SU-DHL-6 (cell line): ENCODE measurements around the gene SAMD14.

Experiments used
- H2AFZ ChIP-seq: fragments of 200-600 bp; sonication (generic); 2 replicates; pipeline ENCODE4 v1.6.1; 2014; ENCODE audit warnings: low read depth, mild to moderate bottlenecking, moderate library complexity, mixed read lengths, antibody characterized with exemption, low read length; ENCODE audit not compliant: severe bottlenecking
- H3F3A ChIP-seq: fragments of 200-600 bp; shearing (Covaris generic); 2 replicates; pipeline ENCODE4 v1.6.0; 2016; ENCODE audit warnings: antibody characterized with exemption, mild to moderate bottlenecking; ENCODE audit not compliant: insufficient read depth
- H3K27ac ChIP-seq: fragments of 200-600 bp; sonication (generic); 2 replicates; pipeline ENCODE4 v1.5.1; 2016; ENCODE audit warnings: low read depth, mild to moderate bottlenecking, low read length, moderate library complexity, mixed read lengths
- H3K27me3 ChIP-seq: fragments of 200-600 bp; sonication (generic), shearing (Covaris generic); 2 replicates; pipeline ENCODE4 v1.6.0; 2014; ENCODE audit warnings: mild to moderate bottlenecking, low read length
- H3K36me3 ChIP-seq: fragments of 200-600 bp; sonication (generic); 2 replicates; pipeline ENCODE4 v1.6.1; 2014; ENCODE audit warnings: mild to moderate bottlenecking, low read length, mixed read lengths
- H3K4me2 ChIP-seq: fragments of 300-600, 200-600 bp; shearing (Covaris generic), sonication (generic); 2 replicates; pipeline ENCODE4 v1.6.0; 2014; ENCODE audit warnings: low read length, low read depth, mild to moderate bottlenecking; ENCODE audit not compliant: poor library complexity, severe bottlenecking
- H3K4me3 ChIP-seq: fragments of 200-600 bp; sonication (generic); 2 replicates; pipeline ENCODE4 v1.5.1; 2014; ENCODE audit warnings: antibody characterized with exemption, low read length, mild to moderate bottlenecking, mixed read lengths; ENCODE audit not compliant: insufficient read depth, poor library complexity, severe bottlenecking
- H3K79me2 ChIP-seq: fragments of 200-600 bp; sonication (generic); 2 replicates; pipeline ENCODE4 v1.6.1; 2014; ENCODE audit warnings: mild to moderate bottlenecking, low read length, moderate library complexity; ENCODE audit not compliant: insufficient read depth
- H3K9ac ChIP-seq: fragments of 200-600 bp; sonication (generic); 2 replicates; pipeline ENCODE4 v1.7.0; 2014; ENCODE audit warnings: mild to moderate bottlenecking, low read length
- H3K9me2 ChIP-seq: fragments of 200-600 bp; sonication (generic); replicated peaks from 2 replicates; pipeline ENCODE4 v1.6.1; 2014; ENCODE audit warnings: low read length; ENCODE audit not compliant: insufficient read depth
- H3K9me3 ChIP-seq: fragments of 200-600 bp; sonication (generic); 2 replicates; pipeline ENCODE4 v1.6.1; 2014; ENCODE audit warnings: low read length, mixed read lengths; ENCODE audit not compliant: insufficient read depth
- H4K20me1 ChIP-seq: fragments of 200-600 bp; sonication (generic); 2 replicates; pipeline ENCODE4 v1.6.1; 2014; ENCODE audit warnings: low read depth, mild to moderate bottlenecking, antibody characterized with exemption, low read length, moderate library complexity, mixed read lengths
- EZH2phosphoT487 ChIP-seq: fragments of 200-600 bp; sonication (generic), shearing (Covaris generic); conservative IDR thresholded peaks from 2 replicates; pipeline ENCODE4 v1.6.1; 2018; ENCODE audit warnings: mild to moderate bottlenecking, antibody characterized with exemption, low read length, moderate library complexity, mixed read lengths
- TF ChIP-seq, protein P1 (sequence below): fragments of 200-600 bp; sonication (generic); IDR thresholded peaks from one replicate; pipeline ENCODE4 v1.5.1; 2017; ENCODE audit warnings: antibody characterized with exemption, mild to moderate bottlenecking, low read length, moderate library complexity; ENCODE audit not compliant: insufficient read depth, poor library complexity, severe bottlenecking

Gene SAMD14

DNA sequence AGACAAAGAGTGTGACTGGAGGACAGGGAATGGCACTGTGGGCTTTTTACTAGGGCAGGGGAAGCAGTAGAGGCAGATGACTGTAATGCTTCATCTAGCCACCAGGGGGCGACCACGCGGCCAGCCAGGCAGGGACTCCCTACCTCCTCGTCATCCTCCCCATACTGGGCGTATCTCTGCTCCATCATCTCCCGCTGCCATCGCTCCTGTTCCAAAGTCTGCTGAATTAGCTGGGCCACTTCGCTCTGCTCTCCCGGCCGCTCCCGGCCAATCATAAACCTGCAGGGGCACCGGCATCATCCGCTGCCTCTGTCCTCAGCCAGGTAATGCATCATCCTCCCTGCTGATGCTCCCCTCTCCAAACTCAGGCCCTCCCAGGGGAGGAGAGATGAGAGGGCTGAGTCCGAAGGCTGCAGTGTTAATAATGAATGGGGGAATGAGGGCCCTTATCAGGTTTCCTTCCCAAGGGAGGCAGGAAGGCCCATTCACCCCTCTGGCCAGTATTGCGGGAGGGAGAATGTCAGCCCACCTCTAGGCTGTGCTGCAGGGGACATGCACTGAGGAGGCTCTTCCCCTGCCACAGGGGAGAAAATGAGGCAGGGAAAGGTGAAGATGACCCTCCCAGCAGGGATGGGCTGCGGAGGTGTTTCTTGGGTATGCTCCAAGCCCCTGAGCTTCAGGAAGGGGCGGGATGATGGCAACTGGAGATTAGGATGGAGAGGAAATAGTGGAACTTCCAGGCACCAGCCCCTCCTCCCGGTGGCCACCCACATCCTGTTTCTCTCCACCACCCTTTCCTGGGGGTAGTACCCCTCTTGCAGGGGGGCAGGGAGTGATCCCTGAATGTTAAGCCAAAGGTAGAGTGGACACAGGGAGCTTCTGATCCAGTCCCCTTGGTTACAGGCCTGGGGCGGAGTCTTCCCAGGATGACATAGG, 10.3 kb upstream of the SAMD14 start:
- H3K4me3 ChIP-seq, result no peak overlapping the region
- H3K27me3 ChIP-seq, result no peaks in the 10 kb centered on the region
- no peaks in the 10 kb centered on the region for H3K9me2 ChIP-seq
- TF ChIP-seq EZH2phosphoT487, result no peak
- TF ChIP-seq, protein P1, sequence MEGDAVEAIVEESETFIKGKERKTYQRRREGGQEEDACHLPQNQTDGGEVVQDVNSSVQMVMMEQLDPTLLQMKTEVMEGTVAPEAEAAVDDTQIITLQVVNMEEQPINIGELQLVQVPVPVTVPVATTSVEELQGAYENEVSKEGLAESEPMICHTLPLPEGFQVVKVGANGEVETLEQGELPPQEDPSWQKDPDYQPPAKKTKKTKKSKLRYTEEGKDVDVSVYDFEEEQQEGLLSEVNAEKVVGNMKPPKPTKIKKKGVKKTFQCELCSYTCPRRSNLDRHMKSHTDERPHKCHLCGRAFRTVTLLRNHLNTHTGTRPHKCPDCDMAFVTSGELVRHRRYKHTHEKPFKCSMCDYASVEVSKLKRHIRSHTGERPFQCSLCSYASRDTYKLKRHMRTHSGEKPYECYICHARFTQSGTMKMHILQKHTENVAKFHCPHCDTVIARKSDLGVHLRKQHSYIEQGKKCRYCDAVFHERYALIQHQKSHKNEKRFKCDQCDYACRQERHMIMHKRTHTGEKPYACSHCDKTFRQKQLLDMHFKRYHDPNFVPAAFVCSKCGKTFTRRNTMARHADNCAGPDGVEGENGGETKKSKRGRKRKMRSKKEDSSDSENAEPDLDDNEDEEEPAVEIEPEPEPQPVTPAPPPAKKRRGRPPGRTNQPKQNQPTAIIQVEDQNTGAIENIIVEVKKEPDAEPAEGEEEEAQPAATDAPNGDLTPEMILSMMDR, result peak; percentile 78
- H3F3A ChIP-seq, result no peaks in the 10 kb centered on the region
- H2AFZ ChIP-seq, result no peak overlapping the region
- H3K27ac ChIP-seq, result no peak overlapping the region
- peaks cover 15% of the 10 kb centered on the region for H3K36me3 ChIP-seq
- no peak overlapping the region for H3K4me2 ChIP-seq
- no peaks in the 10 kb centered on the region for H3K9me3 ChIP-seq
- no peaks in the 10 kb centered on the region for H3K79me2 ChIP-seq
- H3K9ac ChIP-seq, result no peak overlapping the region
- H4K20me1 ChIP-seq, result no peaks in the 10 kb centered on the region

- Histone ChIP-seq H3F3A (no peaks in the 10 kb centered on the region), H3K79me2 (no peaks in the 10 kb centered on the region), H2AFZ (no peak overlapping the region), H3K36me3 (peaks cover 15% of the 10 kb centered on the region), H3K27ac (no peak overlapping the region), H3K4me2 (no peak overlapping the region), H3K9ac (no peak overlapping the region), H4K20me1 (no peaks in the 10 kb centered on the region), H3K4me3 (no peak overlapping the region), H3K27me3 (no peaks in the 10 kb centered on the region), H3K9me3 (no peaks in the 10 kb centered on the region), H3K9me2 (no peaks in the 10 kb centered on the region)
- TF ChIP-seq EZH2phosphoT487, result no peak
- TF ChIP-seq, protein P1, result no peak
Observed at GRCh38 chr17:50139185-50139783, 9.3 kb upstream of the SAMD14 start.

GRCh38 chr17:50137042-50137441, 7.1 kb upstream of the SAMD14 start:
- Histone ChIP-seq H3K9me2 (no peaks in the 10 kb centered on the region), H4K20me1 (no peaks in the 10 kb centered on the region), H3F3A (0 out of 2 replicates have a peak, but pooled peaks cover 4% of the 10 kb centered on the region), H3K27ac (no peak overlapping the region), H3K4me2 (no peak overlapping the region), H3K79me2 (no peaks in the 10 kb centered on the region), H2AFZ (no peak overlapping the region), H3K9ac (no peak overlapping the region), H3K9me3 (no peaks in the 10 kb centered on the region), H3K27me3 (no peaks in the 10 kb centered on the region), H3K36me3 (peaks cover 15% of the 10 kb centered on the region), H3K4me3 (no peak overlapping the region)
- no peak for TF ChIP-seq EZH2phosphoT487
- TF ChIP-seq, protein P1, result no peak
